Measurements from ENCODE around the gene ARMH3. TPM values are rescaled to one million over a fixed set of nuclear protein-coding genes. Genes with fewer than 3 reads are reported as not detected.

ARMH3 gene
- total RNA-seq (2014; rRNA removed; shearing (Covaris generic)) = 9.6 and 11.7 TPM in 2 replicates

DNA sequence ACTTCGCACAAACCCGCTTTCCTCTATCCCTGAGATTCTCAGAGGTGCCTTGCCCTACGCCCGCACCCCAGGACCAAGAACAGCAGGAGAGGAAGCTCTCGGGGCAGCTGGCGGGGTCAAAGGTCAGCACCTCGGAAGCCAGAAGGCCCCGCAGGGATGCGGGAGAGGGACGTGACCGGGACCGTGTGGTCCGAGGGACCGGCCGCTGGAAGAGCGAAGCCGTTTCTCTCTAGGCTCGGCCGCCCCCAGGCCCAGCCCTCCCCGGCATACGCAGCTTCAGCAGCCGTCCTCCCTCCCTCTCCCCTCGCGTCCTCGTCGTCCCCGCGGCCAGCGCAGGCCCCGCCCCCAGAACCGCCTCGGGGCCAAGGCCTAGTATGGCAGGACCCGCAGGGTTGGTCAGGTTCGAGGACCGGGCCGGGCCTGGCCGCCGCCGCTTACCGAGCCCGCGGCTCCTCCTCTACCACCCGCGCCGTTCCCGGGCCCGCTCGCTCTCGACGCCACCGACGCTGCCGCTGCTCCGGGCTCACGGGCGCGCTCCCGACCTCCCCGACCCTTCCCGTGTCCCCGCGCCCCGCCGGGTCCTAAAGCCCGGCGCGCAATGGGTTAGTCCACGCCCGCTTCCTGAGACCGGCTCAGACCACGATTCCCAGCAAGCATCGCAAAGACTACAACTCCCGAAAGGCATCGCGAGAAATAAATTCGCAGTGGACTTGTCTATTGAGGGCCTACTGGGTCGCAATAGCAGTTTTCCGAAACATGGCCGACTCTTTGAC lies at the start of gene ARMH3:
TSS of gene ARMH3 (minus strand) at position 527 of the 773 bp plus-strand sequence. CDS start 16,059 bp downstream, outside the sequence.

GRCh38 chr10:102064868-102065560 lies 9.0 kb upstream of the ARMH3 start, which contains the start of gene HPS6:
TSS of gene HPS6 (plus strand) at chr10:102065349. CDS start at chr10:102065475, 126 bp downstream.

GRCh38 chr10:101843032-101844021 lies 212.6 kb downstream of the ARMH3 start, which contains the start of gene KCNIP2:
TSS of gene KCNIP2 (minus strand) at chr10:101843800. CDS start at chr10:101843568, 232 bp downstream.

GRCh38 chr10:101818119-101818871 lies 237.7 kb downstream of the ARMH3 start, which contains the start of gene OGA:
TSS of gene OGA (minus strand) at chr10:101818444. CDS start at chr10:101818022, 422 bp downstream.

Small RNAs within 50 kb of the gene (small RNA-seq; reads per million reads assigned to genes)
- gene AL500527.1 = not detected
- gene AL500527.2 = not detected
- not detected for gene RF00017
- not detected for gene RF00019

Other genes with a start within 250 kb of the ARMH3 start
- 77.4 and 86.6 TPM in 2 replicates for gene OGA, start 237.7 kb downstream of the ARMH3 start, total RNA-seq (2014; rRNA removed; shearing (Covaris generic))
- 0.29 and 0.45 TPM in 2 replicates for gene KCNIP2, start 212.4 kb downstream of the ARMH3 start, total RNA-seq (2014; rRNA removed; shearing (Covaris generic))
- gene HPS6, start 9.2 kb upstream of the ARMH3 start, total RNA-seq (2014; rRNA removed; shearing (Covaris generic)) = 31.3 and 35.3 TPM in 2 replicates
- 41.8 and 44.1 TPM in 2 replicates for gene LDB1, start 64.2 kb upstream of the ARMH3 start, total RNA-seq (2014; rRNA removed; shearing (Covaris generic))
- gene PPRC1, start 76.9 kb upstream of the ARMH3 start, total RNA-seq (2014; rRNA removed; shearing (Covaris generic)) = 56.1 and 57.4 TPM in 2 replicates
- 132 and 158 TPM in 2 replicates for gene NOLC1, start 96.2 kb upstream of the ARMH3 start, total RNA-seq (2014; rRNA removed; shearing (Covaris generic))
- gene ELOVL3, start 170.1 kb upstream of the ARMH3 start, total RNA-seq (2014; rRNA removed; shearing (Covaris generic)) = not detected in 2 replicates
- gene PITX3, start 185.3 kb upstream of the ARMH3 start, total RNA-seq (2014; rRNA removed; shearing (Covaris generic)) = not detected in 2 replicates
- 23.5 and 26.4 TPM in 2 replicates for gene GBF1, start 189.4 kb upstream of the ARMH3 start, total RNA-seq (2014; rRNA removed; shearing (Covaris generic))

All from A375 (cell line).